NCI-H2196 (cell line): ENCODE measurements around the gene UBXN6.

Experiments used
- DNase-seq: peaks from one replicate; lab custom pipeline; 2025; ENCODE audit not compliant: unreplicated experiment; lab: John Stamatoyannopoulos, UW

The UBXN6 gene

GRCh38 chr19:4457654-4458395 lies at the start of gene UBXN6:
TSS of gene UBXN6 (minus strand) at chr19:4457794. CDS start at chr19:4457697, 97 bp downstream.
- DNase-seq, result peak; percentile 97

GRCh38 chr19:4507150-4507452 lies 49.5 kb upstream of the UBXN6 start:
- DNase-seq, result no peak

DNA sequence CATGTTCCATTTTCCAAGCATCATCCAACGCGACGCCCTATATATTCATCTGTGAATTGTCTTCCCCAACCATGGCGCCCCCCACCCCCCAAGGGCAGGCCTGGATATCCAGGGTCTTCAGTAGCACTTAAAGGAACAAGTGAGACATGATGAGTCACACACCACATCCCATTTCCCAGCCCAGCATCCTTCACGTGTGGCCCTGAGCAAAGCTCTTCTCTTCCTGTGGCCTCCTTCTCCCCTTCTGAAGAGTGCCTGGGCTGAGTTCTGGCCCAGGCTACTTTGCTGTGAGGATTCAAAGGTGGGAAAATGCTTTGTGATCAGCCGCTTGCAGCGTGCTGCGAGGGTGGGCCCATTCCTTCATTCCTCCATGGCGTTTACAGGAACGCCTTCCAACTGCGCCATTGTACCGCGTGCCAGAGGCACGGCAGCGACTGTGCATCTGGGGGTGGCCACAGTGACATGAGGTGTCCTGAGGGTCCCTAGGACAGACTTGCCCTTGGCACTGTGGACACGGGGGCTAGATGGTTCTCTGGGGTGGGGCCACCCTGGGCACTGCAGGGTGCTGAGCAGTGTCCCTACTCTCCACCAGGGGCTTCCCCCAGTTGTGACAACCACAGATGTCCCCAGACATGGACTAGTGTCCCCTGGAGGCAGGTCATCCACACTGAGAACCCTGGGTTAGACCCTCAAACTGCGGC lies 49.0 kb upstream of the UBXN6 start:
- DNase-seq, result no peak

GRCh38 chr19:4505570-4506448 lies 48.2 kb upstream of the UBXN6 start:
- DNase-seq, result no peak

GRCh38 chr19:4504891-4505569 lies 47.4 kb upstream of the UBXN6 start:
- DNase-seq, result no peak

- no peak for DNase-seq
Measured at GRCh38 chr19:4504297-4504701, 46.7 kb upstream of the UBXN6 start.

GRCh38 chr19:4503825-4504170 lies 46.2 kb upstream of the UBXN6 start:
- no peak for DNase-seq

DNA sequence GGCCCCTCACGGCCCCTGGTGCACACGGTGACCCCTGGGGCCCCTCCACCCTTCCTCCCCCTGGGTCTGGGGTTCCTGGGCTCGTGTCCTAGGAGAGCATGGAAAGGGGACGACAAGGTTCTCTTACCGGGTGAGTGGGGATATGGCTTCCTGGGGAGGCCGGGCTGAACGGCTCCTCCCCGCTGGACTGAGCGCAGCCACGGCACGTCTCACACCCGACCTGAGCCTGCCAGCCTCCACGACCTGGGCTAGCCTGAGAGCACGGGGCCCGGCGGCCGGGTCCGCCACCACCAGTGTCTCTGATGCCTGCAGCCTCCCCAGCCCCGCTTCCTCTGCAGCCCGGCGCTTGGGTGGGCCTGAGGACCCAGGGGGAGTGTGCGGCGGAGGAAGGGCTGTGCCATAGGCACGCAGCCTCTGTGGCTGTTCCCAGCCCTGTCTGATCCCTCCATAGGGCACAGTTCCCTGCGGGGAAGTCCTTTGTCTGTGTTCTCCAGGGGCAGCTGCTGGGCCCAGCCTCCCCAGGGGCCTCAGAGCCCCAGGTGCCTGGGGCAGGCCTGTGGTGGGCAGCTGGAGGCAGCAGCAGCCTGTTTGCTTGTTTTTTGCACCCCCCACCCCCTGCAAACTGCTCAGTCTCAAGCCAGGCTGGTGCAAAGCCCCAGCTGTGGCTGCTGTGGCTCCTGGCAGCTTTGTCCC lies 45.7 kb upstream of the UBXN6 start:
- DNase-seq, result no peak

- DNase-seq, result no peak
Measured at GRCh38 chr19:4502282-4503131, 44.9 kb upstream of the UBXN6 start.

GRCh38 chr19:4501691-4502090 lies 44.1 kb upstream of the UBXN6 start:
- no peak for DNase-seq

DNA sequence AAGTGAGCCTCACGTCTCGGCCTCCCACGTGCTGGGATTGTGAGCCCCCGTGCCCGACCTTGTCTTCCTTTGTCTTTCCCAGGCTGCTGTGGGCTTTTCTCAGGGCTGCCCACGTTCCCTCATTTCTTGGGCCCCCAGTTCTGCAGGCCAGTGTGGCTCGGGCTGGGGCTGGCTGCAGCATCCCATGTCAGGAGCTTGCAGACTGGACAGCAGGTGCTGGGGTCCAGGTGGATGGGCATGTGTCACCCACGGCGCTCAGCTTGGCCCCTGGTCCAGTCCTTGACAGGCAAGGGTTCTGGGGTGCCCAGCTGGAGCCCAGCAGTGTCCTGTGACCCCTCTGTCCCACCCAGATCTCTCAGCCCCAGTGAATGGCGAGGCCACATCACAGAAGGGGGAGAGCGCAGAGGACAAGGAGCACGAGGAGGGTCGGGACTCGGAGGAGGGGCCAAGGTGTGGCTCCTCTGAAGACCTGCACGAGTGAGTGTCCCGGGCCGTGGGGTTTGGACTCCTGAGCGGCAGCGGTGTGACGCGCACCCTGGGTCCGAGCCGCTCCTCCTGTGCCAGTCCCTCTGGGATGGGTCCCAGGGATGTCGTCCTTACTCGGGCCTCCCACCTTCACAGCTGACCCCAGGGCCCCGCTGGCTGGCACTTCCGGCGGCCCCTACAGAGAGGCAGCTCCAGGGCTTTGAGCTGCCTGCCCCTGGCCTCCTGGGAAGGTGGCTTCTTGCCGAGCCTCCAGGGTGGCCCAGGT lies 43.4 kb upstream of the UBXN6 start:
- DNase-seq, result no peak

GRCh38 chr19:4499855-4500254 lies 42.3 kb upstream of the UBXN6 start:
- DNase-seq, result no peak

GRCh38 chr19:4499318-4499717 lies 41.7 kb upstream of the UBXN6 start:
- no peak for DNase-seq

GRCh38 chr19:4498694-4499093 lies 41.1 kb upstream of the UBXN6 start:
- no peak for DNase-seq

GRCh38 chr19:4497770-4498389 lies 40.3 kb upstream of the UBXN6 start:
- DNase-seq, result no peak

GRCh38 chr19:4496304-4496703 lies 38.7 kb upstream of the UBXN6 start:
- DNase-seq, result no peak

GRCh38 chr19:4495471-4495870 lies 37.9 kb upstream of the UBXN6 start:
- no peak for DNase-seq

- DNase-seq, result no peak
Measured at GRCh38 chr19:4494691-4495064, 37.1 kb upstream of the UBXN6 start.
